ENCODE measurements around the gene HSD17B4. TPM values are rescaled to one million over a fixed set of nuclear protein-coding genes. Genes with fewer than 3 reads are reported as not detected.
"Not testable (repeated sequence)": the region's sequence is repeated elsewhere in the genome, so short reads cannot be mapped to it uniquely, and the experiment has no call there.

Gene HSD17B4
- total RNA-seq, 1 donor, result 130 TPM

DNA sequence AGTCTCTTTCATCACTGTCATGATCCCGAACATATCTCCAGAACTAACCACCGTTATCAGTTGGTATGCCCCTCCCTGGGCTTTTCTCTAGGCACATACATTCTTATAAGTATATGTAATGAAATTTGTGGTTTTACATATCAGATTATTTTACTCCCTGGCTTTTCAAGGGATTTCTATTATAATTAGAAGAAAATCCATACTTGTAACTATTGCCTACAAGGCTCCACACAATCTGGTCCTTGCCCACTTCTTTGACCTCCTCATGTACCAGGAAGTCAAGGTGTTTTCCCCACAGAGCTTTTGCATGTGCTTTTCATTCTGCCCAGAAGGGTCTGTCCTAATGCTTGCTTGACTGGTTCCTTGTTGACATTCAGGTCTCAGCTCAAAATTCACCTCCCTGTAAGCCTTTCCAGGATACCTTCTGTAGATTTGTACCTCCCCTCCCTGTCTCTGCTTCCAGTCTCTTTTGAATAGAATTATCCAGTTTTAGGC, 33.6 kb upstream of the HSD17B4 start:
- no peak overlapping the region for H3K27ac ChIP-seq (ENCODE audit: low read depth, low read length)
- H2AFZ ChIP-seq (ENCODE audit: low read length), result no peak overlapping the region
- H4K20me1 ChIP-seq (ENCODE audit: insufficient read depth, low read length), result no peaks in the 10 kb centered on the region
- TF ChIP-seq, protein P1, sequence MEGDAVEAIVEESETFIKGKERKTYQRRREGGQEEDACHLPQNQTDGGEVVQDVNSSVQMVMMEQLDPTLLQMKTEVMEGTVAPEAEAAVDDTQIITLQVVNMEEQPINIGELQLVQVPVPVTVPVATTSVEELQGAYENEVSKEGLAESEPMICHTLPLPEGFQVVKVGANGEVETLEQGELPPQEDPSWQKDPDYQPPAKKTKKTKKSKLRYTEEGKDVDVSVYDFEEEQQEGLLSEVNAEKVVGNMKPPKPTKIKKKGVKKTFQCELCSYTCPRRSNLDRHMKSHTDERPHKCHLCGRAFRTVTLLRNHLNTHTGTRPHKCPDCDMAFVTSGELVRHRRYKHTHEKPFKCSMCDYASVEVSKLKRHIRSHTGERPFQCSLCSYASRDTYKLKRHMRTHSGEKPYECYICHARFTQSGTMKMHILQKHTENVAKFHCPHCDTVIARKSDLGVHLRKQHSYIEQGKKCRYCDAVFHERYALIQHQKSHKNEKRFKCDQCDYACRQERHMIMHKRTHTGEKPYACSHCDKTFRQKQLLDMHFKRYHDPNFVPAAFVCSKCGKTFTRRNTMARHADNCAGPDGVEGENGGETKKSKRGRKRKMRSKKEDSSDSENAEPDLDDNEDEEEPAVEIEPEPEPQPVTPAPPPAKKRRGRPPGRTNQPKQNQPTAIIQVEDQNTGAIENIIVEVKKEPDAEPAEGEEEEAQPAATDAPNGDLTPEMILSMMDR (IDR thresholded peaks at IDR 0.05; ENCODE audit: extremely low read depth, low read depth, low read length), result no peak
- no peaks in the 10 kb centered on the region for H3K27me3 ChIP-seq (ENCODE audit: insufficient read depth, low read length)
- H3K4me3 ChIP-seq (ENCODE audit: insufficient read depth, low read length), result no peak overlapping the region
- no peaks in the 10 kb centered on the region for H3K9me3 ChIP-seq (ENCODE audit: low read depth, low read length)
- DNase-seq (ENCODE audit: insufficient read length, low spot score, missing footprints), result no peak
- H3K4me1 ChIP-seq (ENCODE audit: insufficient read depth, low read length), result peaks cover 12% of the 10 kb centered on the region
- no peaks in the 10 kb centered on the region for H3K36me3 ChIP-seq (ENCODE audit: insufficient read depth, low read length)
- no peaks in the 10 kb centered on the region for H3K79me2 ChIP-seq (ENCODE audit: insufficient read depth, low read length)
- H3K4me2 ChIP-seq (ENCODE audit: insufficient read depth, low read length), result peak overlapping the region; percentile 59

DNA sequence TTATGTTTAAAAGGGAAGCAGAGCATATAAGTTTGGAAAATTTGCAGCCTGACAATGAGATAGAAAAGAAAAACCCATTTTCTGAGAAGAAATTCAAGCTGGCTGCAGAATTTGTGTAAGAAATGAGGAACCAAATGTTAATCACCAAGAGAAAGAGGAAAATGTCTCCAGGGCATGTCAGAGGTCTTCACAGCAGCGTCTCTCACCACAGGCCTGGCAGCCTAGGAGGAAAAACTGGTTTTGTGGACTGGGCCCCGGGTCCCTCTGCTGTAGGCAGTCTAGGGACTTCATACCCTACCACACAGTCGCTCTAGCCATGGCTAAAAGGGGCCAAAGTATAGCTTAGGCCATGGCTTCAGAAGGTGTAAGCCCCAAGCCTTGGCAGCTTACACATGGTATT, 32.1 kb upstream of the HSD17B4 start:
- peaks cover 12% of the 10 kb centered on the region for H3K4me1 ChIP-seq (ENCODE audit: insufficient read depth, low read length)
- H3K79me2 ChIP-seq (ENCODE audit: insufficient read depth, low read length), result no peaks in the 10 kb centered on the region
- H3K36me3 ChIP-seq (ENCODE audit: insufficient read depth, low read length), result no peaks in the 10 kb centered on the region
- no peak overlapping the region for H3K4me2 ChIP-seq (ENCODE audit: insufficient read depth, low read length)
- no peaks in the 10 kb centered on the region for H3K9me3 ChIP-seq (ENCODE audit: low read depth, low read length)
- no peak overlapping the region for H3K27ac ChIP-seq (ENCODE audit: low read depth, low read length)
- TF ChIP-seq, protein P1 (IDR thresholded peaks at IDR 0.05; ENCODE audit: extremely low read depth, low read depth, low read length), result no peak
- DNase-seq (ENCODE audit: insufficient read length, low spot score, missing footprints), result no peak
- no peaks in the 10 kb centered on the region for H4K20me1 ChIP-seq (ENCODE audit: insufficient read depth, low read length)
- no peak overlapping the region for H3K4me3 ChIP-seq (ENCODE audit: insufficient read depth, low read length)
- peaks cover 8% of the 10 kb centered on the region for H3K27me3 ChIP-seq (ENCODE audit: insufficient read depth, low read length)
- H2AFZ ChIP-seq (ENCODE audit: low read length), result no peak overlapping the region

GRCh38 chr5:119426057-119426456, 26.2 kb upstream of the HSD17B4 start:
- Histone ChIP-seq H3K27me3 (ENCODE audit: insufficient read depth, low read length) (peaks cover 11% of the 10 kb centered on the region), H3K9me3 (ENCODE audit: low read depth, low read length) (no peaks in the 10 kb centered on the region), H3K4me2 (ENCODE audit: insufficient read depth, low read length) (no peak overlapping the region), H2AFZ (ENCODE audit: low read length) (no peak overlapping the region), H3K36me3 (ENCODE audit: insufficient read depth, low read length) (no peaks in the 10 kb centered on the region), H3K4me1 (ENCODE audit: insufficient read depth, low read length) (no peaks in the 10 kb centered on the region), H3K27ac (ENCODE audit: low read depth, low read length) (no peak overlapping the region), H3K79me2 (ENCODE audit: insufficient read depth, low read length) (no peaks in the 10 kb centered on the region), H4K20me1 (ENCODE audit: insufficient read depth, low read length) (no peaks in the 10 kb centered on the region), H3K4me3 (ENCODE audit: insufficient read depth, low read length) (no peak overlapping the region)
- no peak for DNase-seq (ENCODE audit: insufficient read length, low spot score, missing footprints)
- TF ChIP-seq, protein P1 (IDR thresholded peaks at IDR 0.05; ENCODE audit: extremely low read depth, low read depth, low read length), result no peak

DNA sequence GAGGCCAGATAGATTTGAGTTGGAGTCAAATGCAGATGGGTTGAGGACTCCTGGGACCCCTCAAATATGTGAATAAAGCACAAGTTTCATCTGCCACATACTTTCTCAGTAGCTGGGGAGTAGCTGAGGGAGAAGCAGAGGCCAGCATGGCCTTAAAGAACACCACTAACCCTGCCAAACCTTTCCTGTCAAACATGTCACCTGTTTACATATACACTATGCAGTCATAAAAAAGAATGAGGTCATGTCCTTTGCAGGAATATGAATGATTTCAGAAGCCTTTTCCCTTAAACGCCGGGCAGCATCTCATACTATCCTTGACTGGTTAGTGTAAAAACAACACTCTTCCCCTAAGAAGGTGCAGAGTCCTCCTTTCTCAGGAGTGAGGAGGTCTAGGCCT, 25.2 kb upstream of the HSD17B4 start:
- Histone ChIP-seq H2AFZ (ENCODE audit: low read length) (no peak overlapping the region), H3K9me3 (ENCODE audit: low read depth, low read length) (no peaks in the 10 kb centered on the region), H3K27ac (ENCODE audit: low read depth, low read length) (no peak overlapping the region), H3K36me3 (ENCODE audit: insufficient read depth, low read length) (no peaks in the 10 kb centered on the region), H3K79me2 (ENCODE audit: insufficient read depth, low read length) (no peaks in the 10 kb centered on the region), H4K20me1 (ENCODE audit: insufficient read depth, low read length) (no peaks in the 10 kb centered on the region), H3K4me2 (ENCODE audit: insufficient read depth, low read length) (no peak overlapping the region), H3K27me3 (ENCODE audit: insufficient read depth, low read length) (peaks cover 11% of the 10 kb centered on the region), H3K4me1 (ENCODE audit: insufficient read depth, low read length) (no peaks in the 10 kb centered on the region), H3K4me3 (ENCODE audit: insufficient read depth, low read length) (no peak overlapping the region)
- TF ChIP-seq, protein P1 (IDR thresholded peaks at IDR 0.05; ENCODE audit: extremely low read depth, low read depth, low read length), result no peak
- DNase-seq (ENCODE audit: insufficient read length, low spot score, missing footprints), result no peak

- H3K4me3 ChIP-seq (ENCODE audit: insufficient read depth, low read length); H3K79me2 ChIP-seq (ENCODE audit: insufficient read depth, low read length); H4K20me1 ChIP-seq (ENCODE audit: insufficient read depth, low read length); H3K27ac ChIP-seq (ENCODE audit: low read depth, low read length); H2AFZ ChIP-seq (ENCODE audit: low read length); H3K4me2 ChIP-seq (ENCODE audit: insufficient read depth, low read length); H3K9me3 ChIP-seq (ENCODE audit: low read depth, low read length); DNase-seq (ENCODE audit: insufficient read length, low spot score, missing footprints); H3K4me1 ChIP-seq (ENCODE audit: insufficient read depth, low read length); H3K36me3 ChIP-seq (ENCODE audit: insufficient read depth, low read length): not testable (repeated sequence)
- peaks cover 11% of the 10 kb centered on the region for H3K27me3 ChIP-seq (ENCODE audit: insufficient read depth, low read length)
Observed at GRCh38 chr5:119427596-119427995, 24.7 kb upstream of the HSD17B4 start.

- H3K9me3 ChIP-seq (ENCODE audit: low read depth, low read length); H2AFZ ChIP-seq (ENCODE audit: low read length); H3K79me2 ChIP-seq (ENCODE audit: insufficient read depth, low read length); H3K4me2 ChIP-seq (ENCODE audit: insufficient read depth, low read length); H3K4me3 ChIP-seq (ENCODE audit: insufficient read depth, low read length); H4K20me1 ChIP-seq (ENCODE audit: insufficient read depth, low read length); H3K4me1 ChIP-seq (ENCODE audit: insufficient read depth, low read length); H3K36me3 ChIP-seq (ENCODE audit: insufficient read depth, low read length); H3K27ac ChIP-seq (ENCODE audit: low read depth, low read length); DNase-seq (ENCODE audit: insufficient read length, low spot score, missing footprints): not testable (repeated sequence)
- peaks cover 11% of the 10 kb centered on the region for H3K27me3 ChIP-seq (ENCODE audit: insufficient read depth, low read length)
Observed at GRCh38 chr5:119428166-119428565, 24.1 kb upstream of the HSD17B4 start.
